HG03025 (cell line): ENCODE data around the gene CCDC88C.
"Not testable (repeated sequence)": the region's sequence is repeated elsewhere in the genome, so short reads cannot be mapped to it uniquely, and the experiment has no call there.

Source experiments
- ATAC-seq: cut with Tn5 transposase; IDR thresholded peaks from one replicate; pipeline ENCODE4 v1.9.1; 2021; ENCODE audit warnings: mild to moderate bottlenecking, moderate library complexity; ENCODE audit not compliant: unreplicated experiment, low FRiP score

CCDC88C gene

GRCh38 chr14:91417983-91418386 lies 365 bp upstream of the CCDC88C start:
- ATAC-seq = peak; percentile 41

- ATAC-seq = no peak
These were observed 888 bp downstream of the CCDC88C start for GRCh38 chr14:91416744-91417119.

- ATAC-seq = peak; percentile 40
These were observed 1.6 kb downstream of the CCDC88C start for GRCh38 chr14:91415794-91416743.

GRCh38 chr14:91414475-91414833 lies 3.2 kb downstream of the CCDC88C start:
- no peak for ATAC-seq

- ATAC-seq = no peak
These were observed 3.8 kb downstream of the CCDC88C start for GRCh38 chr14:91413547-91414474.

GRCh38 chr14:91412939-91413338 lies 4.7 kb downstream of the CCDC88C start:
- no peak for ATAC-seq

GRCh38 chr14:91410771-91411536 lies 6.7 kb downstream of the CCDC88C start:
- ATAC-seq = no peak

- no peak for ATAC-seq
These were observed 7.5 kb downstream of the CCDC88C start for GRCh38 chr14:91409928-91410718.

GRCh38 chr14:91409240-91409639 lies 8.4 kb downstream of the CCDC88C start:
- ATAC-seq = not testable (repeated sequence)

GRCh38 chr14:91406982-91407381 lies 10.6 kb downstream of the CCDC88C start:
- no peak for ATAC-seq

GRCh38 chr14:91406451-91406850 lies 11.2 kb downstream of the CCDC88C start:
- no peak for ATAC-seq

GRCh38 chr14:91405724-91406435 lies 11.7 kb downstream of the CCDC88C start:
- no peak for ATAC-seq

- no peak for ATAC-seq
These were observed 12.3 kb downstream of the CCDC88C start for GRCh38 chr14:91405241-91405721.

- no peak for ATAC-seq
These were observed 14.6 kb downstream of the CCDC88C start for GRCh38 chr14:91402771-91403600.

GRCh38 chr14:91402348-91402747 lies 15.3 kb downstream of the CCDC88C start:
- ATAC-seq = no peak

GRCh38 chr14:91401751-91402150 lies 15.9 kb downstream of the CCDC88C start:
- ATAC-seq = no peak

GRCh38 chr14:91400696-91401095 lies 16.9 kb downstream of the CCDC88C start:
- no peak for ATAC-seq
